Liver (tissue), 9 donors: ENCODE measurements around the gene ZNF165. TPM values are rescaled to one million over a fixed set of nuclear protein-coding genes. Genes with fewer than 3 reads are reported as not detected.
"Not testable (repeated sequence)": the region's sequence is repeated elsewhere in the genome, so short reads cannot be mapped to it uniquely, and the experiment has no call there.

Experiments used
- DNase-seq: peaks from one replicate; pipeline ENCODE4 v3.0.0-alpha.2; 2017; ENCODE audit warnings: low spot score
- H3K27ac ChIP-seq, 2 donors: one replicate each; pipeline ENCODE4 v1.7.0; 2013; ENCODE audit warnings: inconsistent platforms in 2 of 2, low read length in 2 of 2, control low read depth in 1 of 2, low read depth in 1 of 2, mild to moderate bottlenecking in 1 of 2
- H3K27me3 ChIP-seq, 4 donors: one replicate each; pipeline versions ENCODE4 v1.6.1 to v1.7.0; 2013; ENCODE audit warnings: low read length in 3 of 4, inconsistent platforms in 1 of 4, mild to moderate bottlenecking in 1 of 4, moderate library complexity in 1 of 4; ENCODE audit not compliant: control insufficient read depth in 4 of 4, insufficient read depth in 4 of 4
- H3K36me3 ChIP-seq, 4 donors: one replicate each; pipeline versions ENCODE4 v1.6.1 to v1.7.0; 2013; ENCODE audit warnings: low read length in 3 of 4, mild to moderate bottlenecking in 3 of 4, low read depth in 1 of 4, moderate library complexity in 1 of 4; ENCODE audit not compliant: control insufficient read depth in 4 of 4, insufficient read depth in 3 of 4
- H3K4me1 ChIP-seq, 4 donors: one replicate each; pipeline versions ENCODE4 v1.6.1 to v1.7.0; 2013; ENCODE audit warnings: low read length in 3 of 4, mild to moderate bottlenecking in 3 of 4, moderate library complexity in 1 of 4; ENCODE audit not compliant: control insufficient read depth in 4 of 4, insufficient read depth in 4 of 4
- H3K4me3 ChIP-seq, 3 donors: one replicate each; pipeline versions ENCODE4 v1.6.1 to v1.7.0; 2013; ENCODE audit warnings: low read length in 3 of 3, control low read depth in 1 of 3, low read depth in 1 of 3, mild to moderate bottlenecking in 1 of 3
- H3K9ac ChIP-seq, 2 donors: one replicate each; pipeline ENCODE4 v1.7.0; 2013; ENCODE audit warnings: low read length in 2 of 2, mild to moderate bottlenecking in 2 of 2, moderate library complexity in 2 of 2, control low read depth in 1 of 2, low read depth in 1 of 2
- H3K9me3 ChIP-seq, 4 donors: one replicate each; pipeline versions ENCODE4 v1.6.1 to v1.7.0; 2013; ENCODE audit warnings: low read length in 3 of 4; ENCODE audit not compliant: control insufficient read depth in 4 of 4
- FOXA2 ChIP-seq: IDR thresholded peaks from 2 replicates; pipeline ENCODE4 v1.6.1; 2016; ENCODE audit warnings: antibody characterized with exemption
- JUND ChIP-seq, 2 donors: IDR thresholded peaks; 2 replicates each; pipeline ENCODE4 v1.6.1; 2016; ENCODE audit warnings: antibody characterized with exemption in 2 of 2
- NR2F2 ChIP-seq: IDR thresholded peaks from 2 replicates; pipeline ENCODE4 v1.6.1; 2016; ENCODE audit warnings: antibody characterized with exemption
- RAD21 ChIP-seq, 2 donors: IDR thresholded peaks; 2 replicates each; pipeline ENCODE4 v1.6.1; 2016; ENCODE audit warnings: antibody characterized with exemption in 2 of 2, mild to moderate bottlenecking in 2 of 2
- TAF1 ChIP-seq: conservative IDR thresholded peaks from 2 replicates; pipeline ENCODE4 v1.6.1; 2016; ENCODE audit warnings: antibody characterized with exemption, mild to moderate bottlenecking
- ZBTB33 ChIP-seq: IDR thresholded peaks from 2 replicates; pipeline ENCODE4 v1.6.1; 2016; ENCODE audit warnings: antibody characterized with exemption
- WGBS: extraction: QIAGEN DNeasy Blood & Tissue Kit; methylation state at CpG from one replicate; pipeline ENCODE4 v1.1.7; 2013; 5-methylcytosine and 5-hydroxymethylcytosine counted together
- polyA plus RNA-seq, 2 donors: library from polyadenylated mRNA; stranded (reverse) in 1 of 2; unstranded in 1 of 2; fragments of 200-250 nt in 1 of 2; fragments of >200 nt in 1 of 2; fragmentation: Nextera tagmentation in 1 of 2; extraction: Ambion mirVana in 1 of 2; gene quantifications; one replicate each; pipeline versions ENCODE4 v1.2.1 to v1.2.3, GENCODE V29; 2013 to 2015
- total RNA-seq, 2 donors: library from RNA; depleted of rRNA; stranded (reverse); fragments of >200 nt; gene quantifications; one replicate each; pipeline ENCODE4 v1.2.3, GENCODE V29; 2014
- TF ChIP-seq, protein P1 (sequence below): IDR thresholded peaks from 2 replicates; pipeline ENCODE4 v1.6.1; 2016; ENCODE audit warnings: antibody characterized with exemption, mild to moderate bottlenecking
- donor health status: healthy.
- donor health status: healthy.
- donor health status: healthy.
- donor health status: healthy.
- donor health status: healthy.

Gene ZNF165
- total and polyA plus RNA-seq, 4 donors = 0.51 to 1.3 (median 0.58) TPM

DNA sequence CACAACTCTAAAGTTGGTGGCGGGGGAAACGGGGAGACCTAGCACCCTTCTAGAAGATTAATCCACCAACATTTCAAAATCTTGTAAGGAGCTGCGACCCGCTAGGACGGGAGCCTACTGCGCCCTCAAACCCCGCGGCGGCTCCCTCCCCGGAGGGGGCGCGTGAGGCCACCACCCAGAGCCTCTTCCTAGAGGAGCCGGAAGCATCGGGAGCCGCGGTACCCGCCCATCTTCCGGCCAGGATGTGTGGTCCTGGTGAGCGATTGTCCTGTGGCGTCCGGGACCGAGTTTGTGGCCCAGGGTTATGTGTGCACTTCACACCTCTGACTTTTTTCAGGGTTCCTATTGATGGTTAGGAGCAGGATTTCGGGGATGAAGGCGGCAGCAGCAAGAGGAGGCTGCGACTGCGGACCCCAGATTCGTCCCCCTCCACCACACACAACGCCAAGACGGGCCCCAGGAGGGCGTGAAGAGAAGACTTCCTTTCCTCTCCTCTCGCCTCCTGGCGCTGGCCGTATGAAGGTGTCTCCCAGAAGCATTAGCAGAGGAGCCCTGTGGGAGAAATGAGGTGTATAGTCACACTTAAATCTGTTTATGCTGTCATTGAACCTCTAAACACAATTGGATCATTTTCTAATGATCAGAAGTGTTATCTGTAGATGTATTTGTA, 10.7 kb downstream of the ZNF165 start:
- no peak for DNase-seq
- TF ChIP-seq, protein P1, sequence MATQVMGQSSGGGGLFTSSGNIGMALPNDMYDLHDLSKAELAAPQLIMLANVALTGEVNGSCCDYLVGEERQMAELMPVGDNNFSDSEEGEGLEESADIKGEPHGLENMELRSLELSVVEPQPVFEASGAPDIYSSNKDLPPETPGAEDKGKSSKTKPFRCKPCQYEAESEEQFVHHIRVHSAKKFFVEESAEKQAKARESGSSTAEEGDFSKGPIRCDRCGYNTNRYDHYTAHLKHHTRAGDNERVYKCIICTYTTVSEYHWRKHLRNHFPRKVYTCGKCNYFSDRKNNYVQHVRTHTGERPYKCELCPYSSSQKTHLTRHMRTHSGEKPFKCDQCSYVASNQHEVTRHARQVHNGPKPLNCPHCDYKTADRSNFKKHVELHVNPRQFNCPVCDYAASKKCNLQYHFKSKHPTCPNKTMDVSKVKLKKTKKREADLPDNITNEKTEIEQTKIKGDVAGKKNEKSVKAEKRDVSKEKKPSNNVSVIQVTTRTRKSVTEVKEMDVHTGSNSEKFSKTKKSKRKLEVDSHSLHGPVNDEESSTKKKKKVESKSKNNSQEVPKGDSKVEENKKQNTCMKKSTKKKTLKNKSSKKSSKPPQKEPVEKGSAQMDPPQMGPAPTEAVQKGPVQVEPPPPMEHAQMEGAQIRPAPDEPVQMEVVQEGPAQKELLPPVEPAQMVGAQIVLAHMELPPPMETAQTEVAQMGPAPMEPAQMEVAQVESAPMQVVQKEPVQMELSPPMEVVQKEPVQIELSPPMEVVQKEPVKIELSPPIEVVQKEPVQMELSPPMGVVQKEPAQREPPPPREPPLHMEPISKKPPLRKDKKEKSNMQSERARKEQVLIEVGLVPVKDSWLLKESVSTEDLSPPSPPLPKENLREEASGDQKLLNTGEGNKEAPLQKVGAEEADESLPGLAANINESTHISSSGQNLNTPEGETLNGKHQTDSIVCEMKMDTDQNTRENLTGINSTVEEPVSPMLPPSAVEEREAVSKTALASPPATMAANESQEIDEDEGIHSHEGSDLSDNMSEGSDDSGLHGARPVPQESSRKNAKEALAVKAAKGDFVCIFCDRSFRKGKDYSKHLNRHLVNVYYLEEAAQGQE = no peak
- no peak for TF ChIP-seq FOXA2
- no peak for TF ChIP-seq JUND (IDR thresholded peaks at IDR 0.05)
- no peak for TF ChIP-seq TAF1
- no peak for TF ChIP-seq ZBTB33
- TF ChIP-seq NR2F2 = no peak
- TF ChIP-seq RAD21 (IDR thresholded peaks at IDR 0.05) = no peak
- H3K9ac ChIP-seq = no peak overlapping the region
- 37% methylated on average over 33 of the region's 33 CpGs for WGBS
- H3K4me1 ChIP-seq = no peaks in the 10 kb centered on the region
- H3K4me3 ChIP-seq = peak overlapping the region in 2 of 3 donors; percentile 15 to 21
- peaks cover 3 to 24% (median 14%) of the 10 kb centered on the region in 4 donors for H3K36me3 ChIP-seq
- H3K27ac ChIP-seq = no peak overlapping the region
- H3K27me3 ChIP-seq = no peaks in the 10 kb centered on the region
- peaks cover 12 to 30% (median 17%) of the 10 kb centered on the region in 4 donors for H3K9me3 ChIP-seq

- not testable (repeated sequence) for H3K9ac ChIP-seq, DNase-seq, H3K36me3 ChIP-seq, H3K9me3 ChIP-seq, H3K27me3 ChIP-seq, H3K4me1 ChIP-seq, H3K27ac ChIP-seq, H3K4me3 ChIP-seq
- 80% methylated on average over 7 of the region's 7 CpGs for WGBS
These were observed 21.9 kb downstream of the ZNF165 start for GRCh38 chr6:28102222-28102621.

DNA sequence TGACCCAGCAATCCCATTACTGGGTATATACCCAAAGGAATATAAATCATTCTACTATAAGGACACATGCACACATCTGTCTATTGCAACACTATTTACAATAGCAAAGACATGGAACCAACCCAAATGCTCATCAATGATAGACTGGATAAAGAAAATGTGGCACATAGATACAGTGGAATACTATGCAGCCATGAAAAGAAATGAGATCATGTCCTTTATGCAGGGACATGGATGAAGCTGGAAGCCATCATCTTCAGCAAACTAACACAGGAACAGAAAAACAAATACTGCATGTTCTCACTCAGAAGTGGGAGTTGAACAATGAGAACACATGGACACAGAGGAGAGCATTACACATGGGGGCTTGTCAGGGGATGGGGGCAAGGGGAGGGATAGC, 22.3 kb downstream of the ZNF165 start:
- not testable (repeated sequence) for H3K9ac ChIP-seq, H3K27me3 ChIP-seq, H3K36me3 ChIP-seq, DNase-seq, H3K9me3 ChIP-seq, H3K4me3 ChIP-seq, H3K4me1 ChIP-seq, H3K27ac ChIP-seq
